SJCRH30 (cell line): ENCODE results near the gene SNX27. TPM values are rescaled to one million over a fixed set of nuclear protein-coding genes. Genes with fewer than 3 reads are reported as not detected.

Experiments
- DNase-seq, 2 experiments: peaks; one replicate each; pipeline ENCODE4 v3.0.0-alpha.2; 2015 to 2020
- H3K27ac ChIP-seq: fragments of 250-450 bp; sonication (Bioruptor Pico); 2 replicates; pipeline ENCODE4 v1.5.1; 2020; ENCODE audit warnings: mild to moderate bottlenecking, moderate library complexity
- H3K27me3 ChIP-seq: fragments of 250-450 bp; sonication (Bioruptor Pico); 2 replicates; pipeline ENCODE4 v1.5.1; 2020; ENCODE audit warnings: mild to moderate bottlenecking, moderate library complexity
- H3K36me3 ChIP-seq: fragments of 250-450 bp; sonication (Bioruptor Pico); 2 replicates; pipeline ENCODE4 v1.5.1; 2020; ENCODE audit warnings: mild to moderate bottlenecking, moderate library complexity
- H3K4me1 ChIP-seq: fragments of 250-450 bp; sonication (Bioruptor Pico); 2 replicates; pipeline ENCODE4 v1.5.1; 2020; ENCODE audit warnings: mild to moderate bottlenecking, moderate library complexity
- H3K4me3 ChIP-seq: fragments of 250-450 bp; sonication (Bioruptor Pico); 2 replicates; pipeline ENCODE4 v1.5.1; 2020; ENCODE audit warnings: mild to moderate bottlenecking, moderate library complexity
- H3K9me3 ChIP-seq: fragments of 250-450 bp; sonication (Bioruptor Pico); replicated peaks from 2 replicates; pipeline ENCODE4 v1.5.1; 2020; ENCODE audit warnings: mild to moderate bottlenecking, moderate library complexity
- total RNA-seq: library from RNA; depleted of rRNA; stranded (reverse); fragments of >200 nt; shearing (Covaris generic); gene quantifications from 2 replicates; pipeline ENCODE4 v1.2.3, GENCODE V29; 2014; rRNA removed

The SNX27 gene
- total RNA-seq: 26.4 and 28.9 TPM in 2 replicates

GRCh38 chr1:151611832-151612500, at the start of gene SNX27:
TSS of gene SNX27 (plus strand) at chr1:151612050. CDS start at chr1:151612202, 152 bp downstream.
- no peaks in the 10 kb centered on the region for H3K27me3 ChIP-seq
- H3K4me1 ChIP-seq: peaks cover 10% of the 10 kb centered on the region
- no peaks in the 10 kb centered on the region for H3K9me3 ChIP-seq
- no peaks in the 10 kb centered on the region for H3K36me3 ChIP-seq
- peak; percentile 93 to 95 for DNase-seq
- H3K4me3 ChIP-seq: peak within 1 kb of the TSS; percentile 90
- H3K27ac ChIP-seq: peak within 1 kb of the TSS; percentile 73

- H3K4me3 ChIP-seq: no peak overlapping the region
- H3K36me3 ChIP-seq: no peaks in the 10 kb centered on the region; the same call in 1 of the 2 replicates
- DNase-seq: no peak
- H3K27me3 ChIP-seq: no peaks in the 10 kb centered on the region
- no peaks in the 10 kb centered on the region for H3K4me1 ChIP-seq
- H3K27ac ChIP-seq: no peak overlapping the region
- no peaks in the 10 kb centered on the region for H3K9me3 ChIP-seq
Measured at GRCh38 chr1:151562661-151563060, 49.2 kb upstream of the SNX27 start.

GRCh38 chr1:151563376-151563775, 48.5 kb upstream of the SNX27 start:
- Histone ChIP-seq H3K4me3 (no peak overlapping the region), H3K27ac (no peak overlapping the region), H3K4me1 (no peaks in the 10 kb centered on the region), H3K9me3 (no peaks in the 10 kb centered on the region), H3K27me3 (no peaks in the 10 kb centered on the region), H3K36me3 (no peaks in the 10 kb centered on the region; the same call in 1 of the 2 replicates)
- no peak for DNase-seq

GRCh38 chr1:151565502-151566189, 46.2 kb upstream of the SNX27 start:
- no peaks in the 10 kb centered on the region for H3K4me1 ChIP-seq
- no peaks in the 10 kb centered on the region for H3K27me3 ChIP-seq
- no peaks in the 10 kb centered on the region for H3K9me3 ChIP-seq
- no peaks in the 10 kb centered on the region; the same call in 1 of the 2 replicates for H3K36me3 ChIP-seq
- H3K27ac ChIP-seq: no peak overlapping the region
- DNase-seq: no peak
- no peak overlapping the region for H3K4me3 ChIP-seq

- Histone ChIP-seq H3K27me3 (no peaks in the 10 kb centered on the region), H3K27ac (no peak overlapping the region), H3K4me1 (no peaks in the 10 kb centered on the region), H3K9me3 (no peaks in the 10 kb centered on the region), H3K36me3 (no peaks in the 10 kb centered on the region; the same call in 1 of the 2 replicates), H3K4me3 (no peak overlapping the region)
- no peak for DNase-seq
Measured at GRCh38 chr1:151568626-151569088, 43.2 kb upstream of the SNX27 start.

GRCh38 chr1:151570819-151571218, 41.0 kb upstream of the SNX27 start:
- Histone ChIP-seq H3K36me3 (peaks cover 12% of the 10 kb centered on the region), H3K4me1 (no peaks in the 10 kb centered on the region; the same call in 1 of the 2 replicates)
- no peak for DNase-seq

GRCh38 chr1:151574575-151575529, 37.0 kb upstream of the SNX27 start:
- peaks cover 12% of the 10 kb centered on the region for H3K36me3 ChIP-seq
- no peaks in the 10 kb centered on the region for H3K9me3 ChIP-seq
- no peak overlapping the region for H3K4me3 ChIP-seq
- DNase-seq: no peak
- no peaks in the 10 kb centered on the region for H3K27me3 ChIP-seq
- H3K27ac ChIP-seq: no peak overlapping the region
- H3K4me1 ChIP-seq: no peaks in the 10 kb centered on the region; the same call in 1 of the 2 replicates

More at GRCh38 chr1:151570819-151571218, 41.0 kb upstream of the SNX27 start:
- Histone ChIP-seq H3K9me3 (no peaks in the 10 kb centered on the region), H3K27ac (no peak overlapping the region), H3K4me3 (no peak overlapping the region), H3K27me3 (no peaks in the 10 kb centered on the region)

- H3K27me3 ChIP-seq: no peaks in the 10 kb centered on the region
- H3K36me3 ChIP-seq: peaks cover 15% of the 10 kb centered on the region
- no peak for DNase-seq
- peaks cover 14% of the 10 kb centered on the region for H3K4me1 ChIP-seq
- no peak overlapping the region for H3K27ac ChIP-seq
- H3K4me3 ChIP-seq: no peak overlapping the region
- H3K9me3 ChIP-seq: no peaks in the 10 kb centered on the region
Measured at GRCh38 chr1:151577173-151577572, 34.7 kb upstream of the SNX27 start.

GRCh38 chr1:151578941-151579340, 32.9 kb upstream of the SNX27 start:
- no peaks in the 10 kb centered on the region for H3K27me3 ChIP-seq
- H3K4me3 ChIP-seq: no peak overlapping the region
- no peak overlapping the region for H3K27ac ChIP-seq
- DNase-seq: no peak
- H3K4me1 ChIP-seq: peaks cover 23% of the 10 kb centered on the region
- peaks cover 13% of the 10 kb centered on the region for H3K36me3 ChIP-seq
- H3K9me3 ChIP-seq: no peaks in the 10 kb centered on the region

GRCh38 chr1:151579436-151580225, 32.2 kb upstream of the SNX27 start:
- Histone ChIP-seq H3K4me1 (peaks cover 30% of the 10 kb centered on the region), H3K4me3 (no peak overlapping the region), H3K36me3 (peaks cover 10% of the 10 kb centered on the region), H3K27me3 (no peaks in the 10 kb centered on the region), H3K9me3 (no peaks in the 10 kb centered on the region), H3K27ac (no peak overlapping the region)
- DNase-seq: no peak

- Histone ChIP-seq H3K9me3 (no peaks in the 10 kb centered on the region), H3K27me3 (no peaks in the 10 kb centered on the region), H3K27ac (peak overlapping the region; percentile 5; the same call in 1 of the 2 replicates), H3K36me3 (peaks cover 2% of the 10 kb centered on the region), H3K4me3 (no peak overlapping the region), H3K4me1 (peaks cover 46% of the 10 kb centered on the region)
- DNase-seq: peak; percentile 67 to 82
Measured at GRCh38 chr1:151581451-151581850, 30.4 kb upstream of the SNX27 start.

GRCh38 chr1:151581921-151582320, 29.9 kb upstream of the SNX27 start:
- no peaks in the 10 kb centered on the region for H3K9me3 ChIP-seq
- H3K27ac ChIP-seq: 0 out of 2 replicates have a peak overlapping the region, but pooled peaks have one; percentile 5
- H3K4me1 ChIP-seq: peaks cover 51% of the 10 kb centered on the region
- no peaks in the 10 kb centered on the region for H3K27me3 ChIP-seq
- DNase-seq: no peak
- peaks cover 2% of the 10 kb centered on the region for H3K36me3 ChIP-seq
- no peak overlapping the region for H3K4me3 ChIP-seq

- H3K27me3 ChIP-seq: no peaks in the 10 kb centered on the region
- H3K4me1 ChIP-seq: peaks cover 55% of the 10 kb centered on the region
- H3K4me3 ChIP-seq: no peak overlapping the region
- H3K36me3 ChIP-seq: peaks cover 2% of the 10 kb centered on the region; the same call in 1 of the 2 replicates
- peak in 1 of 2 experiments; percentile 35 for DNase-seq
- no peaks in the 10 kb centered on the region for H3K9me3 ChIP-seq
- H3K27ac ChIP-seq: peak overlapping the region; percentile 89; the same call in 1 of the 2 replicates
Measured at GRCh38 chr1:151583796-151584195, 28.1 kb upstream of the SNX27 start.
